Kidney epithelial cell (primary cell): ENCODE measurements around the gene SLC2A13. TPM values are rescaled to one million over a fixed set of nuclear protein-coding genes. Genes with fewer than 3 reads are reported as not detected.
"Not testable (repeated sequence)": the region's sequence is repeated elsewhere in the genome, so short reads cannot be mapped to it uniquely, and the experiment has no call there.

Experiments used
- DNase-seq: peaks from one replicate; pipeline ENCODE4 v3.0.0-alpha.2; 2010; ENCODE audit warnings: low read depth
- H3K27me3 ChIP-seq: 2 replicates; pipeline ENCODE4 v1.6.0; 2011; ENCODE audit warnings: low read length; ENCODE audit not compliant: control insufficient read depth, insufficient read depth
- H3K36me3 ChIP-seq: 2 replicates; pipeline ENCODE4 v1.5.1; 2011; ENCODE audit warnings: low read length; ENCODE audit not compliant: control insufficient read depth, insufficient read depth
- H3K4me3 ChIP-seq: 2 replicates; pipeline ENCODE4 v1.5.1; 2011; ENCODE audit warnings: low read depth, mild to moderate bottlenecking, control low read depth, low read length
- total RNA-seq: library from RNA; depleted of rRNA; stranded (reverse); fragments of >200 nt; gene quantifications from 2 replicates; pipeline ENCODE4 v1.2.3, GENCODE V29; 2015
- TF ChIP-seq, protein P1 (sequence below): IDR thresholded peaks from 2 replicates; pipeline ENCODE4 v1.5.1; 2011; ENCODE audit warnings: mild to moderate bottlenecking, moderate library complexity, low read length, control low read depth, inconsistent platforms; ENCODE audit not compliant: insufficient read depth, poor library complexity, severe bottlenecking

The SLC2A13 gene
- total RNA-seq, 1 donor from 2014 or later = 6.8 TPM

DNA sequence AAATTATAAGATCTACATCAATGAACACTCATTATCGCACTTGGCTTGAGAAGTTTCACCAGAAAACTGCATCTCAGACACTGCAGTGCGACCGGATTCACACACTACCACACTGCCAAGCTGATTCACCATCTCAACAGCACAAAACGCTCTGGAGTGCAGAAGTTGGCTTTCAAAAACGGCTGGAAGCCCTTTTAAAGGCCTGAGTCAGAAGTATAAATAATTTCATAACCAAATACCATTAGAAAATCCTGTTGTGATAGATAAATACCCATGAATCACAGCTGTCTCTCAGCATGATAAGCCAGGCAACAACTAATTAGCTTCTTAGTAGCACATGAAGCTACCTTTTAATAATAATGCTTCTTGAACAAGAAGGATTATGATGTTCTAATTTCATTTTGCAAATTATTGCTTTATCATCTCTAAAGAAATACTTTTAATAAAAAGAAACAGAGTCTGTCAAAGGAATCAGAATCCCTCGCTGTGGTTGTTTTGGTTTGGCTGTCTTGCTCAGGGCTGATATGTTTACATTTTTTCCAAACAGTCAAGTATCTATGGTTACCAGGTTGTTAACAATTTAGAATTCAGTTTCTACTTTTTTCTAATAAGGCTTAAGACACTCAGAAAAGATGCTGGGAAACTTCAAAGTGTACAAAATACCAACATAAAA lies 51.2 kb downstream of the SLC2A13 start:
- H3K36me3 ChIP-seq = no peaks in the 10 kb centered on the region
- TF ChIP-seq, protein P1, sequence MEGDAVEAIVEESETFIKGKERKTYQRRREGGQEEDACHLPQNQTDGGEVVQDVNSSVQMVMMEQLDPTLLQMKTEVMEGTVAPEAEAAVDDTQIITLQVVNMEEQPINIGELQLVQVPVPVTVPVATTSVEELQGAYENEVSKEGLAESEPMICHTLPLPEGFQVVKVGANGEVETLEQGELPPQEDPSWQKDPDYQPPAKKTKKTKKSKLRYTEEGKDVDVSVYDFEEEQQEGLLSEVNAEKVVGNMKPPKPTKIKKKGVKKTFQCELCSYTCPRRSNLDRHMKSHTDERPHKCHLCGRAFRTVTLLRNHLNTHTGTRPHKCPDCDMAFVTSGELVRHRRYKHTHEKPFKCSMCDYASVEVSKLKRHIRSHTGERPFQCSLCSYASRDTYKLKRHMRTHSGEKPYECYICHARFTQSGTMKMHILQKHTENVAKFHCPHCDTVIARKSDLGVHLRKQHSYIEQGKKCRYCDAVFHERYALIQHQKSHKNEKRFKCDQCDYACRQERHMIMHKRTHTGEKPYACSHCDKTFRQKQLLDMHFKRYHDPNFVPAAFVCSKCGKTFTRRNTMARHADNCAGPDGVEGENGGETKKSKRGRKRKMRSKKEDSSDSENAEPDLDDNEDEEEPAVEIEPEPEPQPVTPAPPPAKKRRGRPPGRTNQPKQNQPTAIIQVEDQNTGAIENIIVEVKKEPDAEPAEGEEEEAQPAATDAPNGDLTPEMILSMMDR = no peak
- H3K4me3 ChIP-seq = no peak overlapping the region
- no peak for DNase-seq
- H3K27me3 ChIP-seq = no peaks in the 10 kb centered on the region

DNA sequence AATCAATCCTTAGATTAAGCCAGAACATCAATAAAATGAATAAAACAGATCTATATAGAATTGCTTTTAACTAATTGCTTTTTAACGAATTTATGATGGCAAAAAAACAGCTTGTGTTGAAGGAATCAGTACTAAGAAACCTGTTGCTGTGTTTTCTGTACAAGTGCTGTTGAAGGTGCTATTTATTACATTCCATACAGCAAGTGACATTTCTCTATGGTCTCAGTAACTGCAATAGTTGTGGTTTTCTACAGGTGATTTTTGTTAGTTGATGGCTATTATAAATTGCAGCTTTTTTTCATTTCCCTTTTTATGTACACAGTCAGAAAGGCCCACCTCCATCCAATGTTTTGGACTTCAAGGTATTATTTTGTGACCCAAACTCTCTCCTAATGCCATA lies 56.6 kb downstream of the SLC2A13 start:
- Histone ChIP-seq H3K27me3 (no peaks in the 10 kb centered on the region), H3K4me3 (no peak overlapping the region), H3K36me3 (no peaks in the 10 kb centered on the region)
- no peak for DNase-seq
- TF ChIP-seq, protein P1 = no peak

DNA sequence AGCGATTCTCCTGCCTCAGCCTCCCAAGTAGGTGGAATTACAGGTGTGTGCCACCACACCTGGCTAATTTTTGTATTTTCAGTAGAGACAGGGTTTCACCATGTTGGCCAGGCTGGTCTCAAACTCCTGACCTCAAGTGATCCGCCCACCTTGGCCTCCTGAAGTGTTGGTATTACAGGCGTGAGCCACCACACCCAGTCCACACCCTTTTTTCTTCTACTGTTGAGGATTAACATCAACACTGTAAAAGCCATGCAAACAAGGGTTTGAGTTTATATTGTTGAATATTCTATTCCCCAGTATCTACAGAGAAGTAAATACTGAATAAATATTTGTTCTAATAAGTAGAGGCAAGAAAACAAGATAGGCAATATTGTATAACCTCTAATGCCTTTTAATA lies 58.9 kb downstream of the SLC2A13 start:
- not testable (repeated sequence) for H3K36me3 ChIP-seq, H3K4me3 ChIP-seq, DNase-seq, H3K27me3 ChIP-seq

DNA sequence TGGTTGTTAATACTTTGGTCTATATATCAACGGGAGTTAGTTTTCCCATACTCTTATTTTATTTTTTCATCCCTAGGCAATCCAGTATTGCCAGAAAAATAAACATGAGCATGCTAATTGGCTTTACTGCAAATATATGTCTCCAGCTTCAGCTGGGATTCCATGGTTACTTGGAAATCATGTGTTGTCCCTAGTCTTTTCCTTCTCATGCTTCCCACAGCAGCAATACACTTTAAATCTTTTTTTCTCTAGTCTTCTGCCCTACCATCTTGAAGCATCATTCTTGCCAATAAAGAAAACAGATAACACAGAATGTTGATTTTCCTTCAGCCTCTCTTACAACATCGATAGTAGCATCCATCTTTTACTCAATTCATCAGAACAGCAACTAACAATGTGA lies 60.2 kb downstream of the SLC2A13 start:
- TF ChIP-seq, protein P1 = no peak
- Histone ChIP-seq H3K4me3 (no peak overlapping the region), H3K27me3 (no peaks in the 10 kb centered on the region), H3K36me3 (no peaks in the 10 kb centered on the region)
- no peak for DNase-seq

DNA sequence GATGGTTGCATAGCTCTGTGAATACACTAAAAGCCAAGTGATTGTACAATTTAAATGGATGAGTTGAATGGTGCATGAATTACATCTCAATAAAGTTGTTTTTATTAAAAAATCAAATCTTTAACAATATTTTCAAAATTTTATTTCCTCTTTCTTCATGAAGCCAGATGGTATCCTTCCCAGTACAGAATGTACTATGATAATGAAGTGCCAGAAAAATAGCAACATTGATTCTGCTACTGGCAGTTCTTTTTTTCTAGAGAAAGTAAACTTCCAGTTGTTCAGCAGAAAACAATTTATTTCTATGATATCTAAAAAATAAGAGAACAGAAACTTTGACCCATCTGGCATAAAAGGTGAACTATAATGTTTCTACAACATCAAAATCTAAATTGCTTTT lies 61.5 kb downstream of the SLC2A13 start:
- Histone ChIP-seq H3K36me3 (no peaks in the 10 kb centered on the region), H3K4me3 (no peak overlapping the region), H3K27me3 (no peaks in the 10 kb centered on the region)
- TF ChIP-seq, protein P1 = no peak
- DNase-seq = no peak

DNA sequence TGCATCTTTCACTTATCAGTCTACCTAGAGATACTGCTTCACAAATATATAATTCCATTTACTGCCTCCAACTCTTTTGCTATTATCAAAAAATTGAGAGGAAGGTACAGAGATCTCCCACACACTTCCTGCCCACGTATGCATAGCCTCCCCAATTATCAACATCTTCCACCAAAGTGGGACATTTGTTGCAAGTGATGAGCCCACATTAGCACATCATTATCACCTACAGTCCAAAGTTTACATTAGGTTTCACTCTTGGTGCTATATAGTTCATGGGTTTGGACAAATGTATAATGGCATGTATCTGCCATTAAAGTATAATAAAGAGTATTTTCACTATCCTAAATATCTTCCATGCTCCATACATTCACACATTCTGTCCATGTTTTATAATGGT lies 66.3 kb downstream of the SLC2A13 start:
- TF ChIP-seq, protein P1 = no peak
- no peak for DNase-seq
- no peaks in the 10 kb centered on the region for H3K27me3 ChIP-seq
- H3K4me3 ChIP-seq = no peak overlapping the region
- no peaks in the 10 kb centered on the region for H3K36me3 ChIP-seq
